Esophagus squamous epithelium (tissue), 4 donors: ENCODE results near the gene MTOR.

Experiments used
- CTCF ChIP-seq, 6 experiments: fragments of 450-650 bp in 4 of 6; fragments of 200-600 bp in 2 of 6; sonication (generic) in 2 of 6; IDR thresholded peaks; one replicate each; pipeline ENCODE4 v1.5.1; 2016 to 2019; ENCODE audit warnings: antibody characterized with exemption in 6 of 6, mild to moderate bottlenecking in 4 of 6, moderate library complexity in 4 of 6
- POLR2A ChIP-seq, 4 donors: fragments of 450-650 bp; IDR thresholded peaks; one replicate each; pipeline ENCODE4 v1.6.1; 2017; ENCODE audit warnings: antibody characterized with exemption in 4 of 4, mild to moderate bottlenecking in 4 of 4, moderate library complexity in 3 of 4

GRCh38 chr1:11214698-11215380 is 47.5 kb downstream of the MTOR start:
- no peak for TF ChIP-seq CTCF (IDR thresholded peaks at IDR 0.05)
- no peak for TF ChIP-seq POLR2A (IDR thresholded peaks at IDR 0.05)
